SKM-1 (cell line): ENCODE measurements around the gene TCEAL5.
"Not testable (repeated sequence)": the region's sequence is repeated elsewhere in the genome, so short reads cannot be mapped to it uniquely, and the experiment has no call there.

Experiments used
- DNase-seq: peaks from one replicate; lab custom pipeline; 2025; ENCODE audit not compliant: unreplicated experiment; lab: John Stamatoyannopoulos, UW

The TCEAL5 gene

GRCh38 chrX:103235608-103236007, 40.9 kb downstream of the TCEAL5 start:
- not testable (repeated sequence) for DNase-seq

- no peak for DNase-seq
Observed at GRCh38 chrX:103234869-103235268, 41.7 kb downstream of the TCEAL5 start.

- DNase-seq: no peak
Observed at GRCh38 chrX:103233263-103233662, 43.3 kb downstream of the TCEAL5 start.

GRCh38 chrX:103225918-103226317, 50.6 kb downstream of the TCEAL5 start:
- DNase-seq: not testable (repeated sequence)
